ENCODE results near the gene DEFB119.
"Not testable (repeated sequence)": the region's sequence is repeated elsewhere in the genome, so short reads cannot be mapped to it uniquely, and the experiment has no call there.

Gene DEFB119, protein sequence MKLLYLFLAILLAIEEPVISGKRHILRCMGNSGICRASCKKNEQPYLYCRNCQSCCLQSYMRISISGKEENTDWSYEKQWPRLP

DNA sequence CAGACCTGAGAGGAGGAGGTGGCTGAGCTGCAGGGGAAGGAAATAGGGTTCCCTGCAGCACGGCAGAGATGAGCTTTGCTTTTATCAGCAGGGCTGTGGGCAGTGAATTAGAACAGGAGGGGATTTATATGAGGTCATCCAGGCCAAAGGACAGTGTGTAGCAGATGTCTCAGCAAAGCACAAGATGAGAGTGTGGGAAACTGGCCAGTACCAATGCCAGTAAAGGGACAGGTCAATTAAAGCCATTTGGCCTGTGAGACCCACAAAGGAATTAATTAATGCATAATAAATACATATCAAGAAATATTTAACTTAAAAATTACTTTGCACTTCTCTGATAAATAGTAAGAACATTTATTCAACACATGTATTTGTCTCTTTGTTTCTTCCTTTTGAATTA is at the start of gene DEFB119:
TSS of gene DEFB119 (minus strand) at position 101 of the 400 bp plus-strand sequence. CDS start 107 bp downstream, outside the sequence.
- no peak within 1 kb of the TSS for H3K4me3 ChIP-seq (ENCODE audit: low read depth, low read length)
- TF ChIP-seq, protein P1, sequence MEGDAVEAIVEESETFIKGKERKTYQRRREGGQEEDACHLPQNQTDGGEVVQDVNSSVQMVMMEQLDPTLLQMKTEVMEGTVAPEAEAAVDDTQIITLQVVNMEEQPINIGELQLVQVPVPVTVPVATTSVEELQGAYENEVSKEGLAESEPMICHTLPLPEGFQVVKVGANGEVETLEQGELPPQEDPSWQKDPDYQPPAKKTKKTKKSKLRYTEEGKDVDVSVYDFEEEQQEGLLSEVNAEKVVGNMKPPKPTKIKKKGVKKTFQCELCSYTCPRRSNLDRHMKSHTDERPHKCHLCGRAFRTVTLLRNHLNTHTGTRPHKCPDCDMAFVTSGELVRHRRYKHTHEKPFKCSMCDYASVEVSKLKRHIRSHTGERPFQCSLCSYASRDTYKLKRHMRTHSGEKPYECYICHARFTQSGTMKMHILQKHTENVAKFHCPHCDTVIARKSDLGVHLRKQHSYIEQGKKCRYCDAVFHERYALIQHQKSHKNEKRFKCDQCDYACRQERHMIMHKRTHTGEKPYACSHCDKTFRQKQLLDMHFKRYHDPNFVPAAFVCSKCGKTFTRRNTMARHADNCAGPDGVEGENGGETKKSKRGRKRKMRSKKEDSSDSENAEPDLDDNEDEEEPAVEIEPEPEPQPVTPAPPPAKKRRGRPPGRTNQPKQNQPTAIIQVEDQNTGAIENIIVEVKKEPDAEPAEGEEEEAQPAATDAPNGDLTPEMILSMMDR (IDR thresholded peaks at IDR 0.05; ENCODE audit: low read depth, low read length, missing control alignments): no peak
- no peak for DNase-seq (ENCODE audit: low read depth)

DNA sequence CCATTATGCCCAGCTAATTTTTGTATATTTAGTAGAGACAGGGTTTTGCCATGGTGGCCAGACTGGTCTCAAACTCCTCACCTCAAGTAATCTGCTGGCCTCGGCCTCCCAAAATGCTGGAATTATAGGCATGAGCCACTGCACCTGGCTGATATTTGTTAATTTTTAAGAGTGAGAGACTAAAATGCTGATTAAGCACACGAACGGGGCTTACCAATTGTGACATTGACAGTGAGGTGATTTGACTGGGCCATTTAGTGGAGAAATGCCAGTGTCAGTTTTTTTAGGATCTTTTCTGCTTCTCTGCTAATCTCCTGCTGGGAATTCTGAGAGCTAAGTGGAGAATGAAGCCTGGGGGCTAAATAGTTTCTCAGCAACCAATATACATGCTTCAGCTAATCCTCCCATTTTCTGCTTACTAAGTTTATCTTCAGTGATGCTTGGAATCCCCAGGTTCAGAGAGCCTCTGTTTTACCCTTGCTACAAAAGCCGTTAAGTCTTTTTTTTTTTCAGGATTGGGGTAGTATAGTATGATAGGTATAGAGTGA is 40.3 kb upstream of the DEFB119 start:
- TF ChIP-seq, protein P1 (IDR thresholded peaks at IDR 0.05; ENCODE audit: low read depth, low read length, missing control alignments): no peak
- DNase-seq (ENCODE audit: low read depth): no peak
- H3K4me3 ChIP-seq (ENCODE audit: low read depth, low read length): no peak overlapping the region

DNA sequence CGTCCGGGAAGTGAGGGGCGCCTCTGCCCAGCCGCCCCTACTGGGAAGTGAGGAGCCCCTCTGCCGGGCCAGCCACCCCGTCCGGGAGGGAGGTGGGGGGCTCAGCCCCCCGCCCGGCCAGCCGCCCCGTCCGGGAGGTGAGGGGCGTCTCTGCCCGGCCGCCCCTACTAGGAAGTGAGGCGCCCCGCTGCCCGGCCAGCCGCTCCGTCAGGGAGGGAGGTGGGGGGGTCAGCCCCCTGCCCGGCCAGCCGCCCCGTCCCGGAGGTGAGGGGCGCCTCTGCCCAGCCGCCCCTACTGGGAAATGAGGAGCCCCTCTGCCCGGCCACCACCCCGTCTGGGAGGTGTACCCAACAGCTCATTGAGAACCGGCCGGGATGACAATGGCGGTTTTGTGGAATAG is 37.2 kb upstream of the DEFB119 start:
- not testable (repeated sequence) for DNase-seq (ENCODE audit: low read depth); H3K4me3 ChIP-seq (ENCODE audit: low read depth, low read length)

DNA sequence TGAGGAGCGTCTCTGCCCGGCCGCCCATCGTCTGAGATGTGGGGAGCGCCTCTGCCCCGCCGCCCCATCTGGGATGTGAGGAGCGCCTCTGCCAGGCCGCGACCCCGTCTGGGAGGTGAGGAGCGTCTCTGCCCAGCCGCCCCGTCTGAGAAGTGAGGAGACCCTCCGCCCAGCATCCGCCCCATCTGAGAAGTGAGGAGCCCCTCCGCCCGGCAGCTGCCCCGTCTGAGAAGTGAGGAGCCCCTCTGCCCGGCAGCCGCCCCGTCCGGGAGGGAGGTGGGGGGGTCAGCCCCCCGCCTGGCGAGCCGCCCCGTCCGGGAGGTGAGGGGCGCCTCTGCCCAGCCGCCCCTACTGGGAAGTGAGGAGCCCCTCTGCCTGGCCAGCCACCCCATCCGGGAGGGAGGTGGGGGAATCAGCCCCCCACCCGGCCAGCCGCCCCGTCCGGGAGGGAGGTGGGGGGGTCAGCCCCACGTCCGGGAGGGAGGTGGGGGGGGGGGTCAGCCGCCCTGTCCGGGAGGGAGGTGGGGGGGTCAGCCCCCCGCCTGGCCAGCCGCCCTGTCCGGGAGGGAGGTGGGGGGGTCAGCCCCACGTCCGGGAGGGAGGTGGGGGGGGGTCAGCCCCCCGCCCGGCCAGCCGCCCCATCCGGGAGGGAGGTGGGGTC is 36.6 kb upstream of the DEFB119 start:
- DNase-seq (ENCODE audit: low read depth); H3K4me3 ChIP-seq (ENCODE audit: low read depth, low read length): not testable (repeated sequence)

DNA sequence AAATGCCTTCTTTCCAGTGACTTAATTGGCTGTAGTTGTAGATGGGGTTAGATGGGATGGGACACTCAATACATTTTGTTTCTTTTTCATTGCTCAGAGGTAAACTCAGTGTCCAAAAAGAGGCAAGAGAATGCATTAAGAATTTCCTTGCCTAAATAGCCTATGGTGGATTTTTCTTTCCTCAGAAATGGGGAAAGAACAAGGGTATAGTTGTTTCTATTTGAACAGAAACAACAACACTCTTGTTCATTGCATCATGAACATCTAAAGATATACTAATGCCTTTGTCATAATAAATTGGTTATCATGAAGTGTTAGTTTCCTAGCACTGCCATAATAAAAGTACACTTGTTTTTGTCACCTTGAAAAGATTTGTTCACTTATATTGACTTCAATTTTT is 35.4 kb upstream of the DEFB119 start:
- DNase-seq (ENCODE audit: low read depth): no peak
- TF ChIP-seq, protein P1 (IDR thresholded peaks at IDR 0.05; ENCODE audit: low read depth, low read length, missing control alignments): no peak
- H3K4me3 ChIP-seq (ENCODE audit: low read depth, low read length): no peak overlapping the region

DNA sequence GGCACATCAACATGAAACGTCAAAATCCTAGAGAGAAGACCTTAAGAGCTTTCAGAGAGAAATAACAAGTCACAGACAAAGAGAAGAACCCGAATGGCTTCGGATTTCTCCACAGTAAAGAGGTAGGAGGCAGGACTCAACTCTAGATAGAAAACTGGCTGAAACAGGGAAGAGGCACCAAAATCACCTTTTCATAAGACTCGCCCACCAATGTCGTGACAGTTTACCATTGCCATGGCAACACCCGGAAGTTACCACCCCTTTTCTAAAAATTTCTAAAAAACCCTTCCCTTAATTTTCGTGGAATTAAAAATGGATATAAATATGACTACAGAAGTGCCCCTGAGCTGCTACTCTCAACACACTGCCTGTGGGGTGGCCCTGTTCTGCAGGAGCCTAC is 27.9 kb upstream of the DEFB119 start:
- no peak overlapping the region for H3K4me3 ChIP-seq (ENCODE audit: low read depth, low read length)
- TF ChIP-seq, protein P1 (IDR thresholded peaks at IDR 0.05; ENCODE audit: low read depth, low read length, missing control alignments): no peak
- no peak for DNase-seq (ENCODE audit: low read depth)

DNA sequence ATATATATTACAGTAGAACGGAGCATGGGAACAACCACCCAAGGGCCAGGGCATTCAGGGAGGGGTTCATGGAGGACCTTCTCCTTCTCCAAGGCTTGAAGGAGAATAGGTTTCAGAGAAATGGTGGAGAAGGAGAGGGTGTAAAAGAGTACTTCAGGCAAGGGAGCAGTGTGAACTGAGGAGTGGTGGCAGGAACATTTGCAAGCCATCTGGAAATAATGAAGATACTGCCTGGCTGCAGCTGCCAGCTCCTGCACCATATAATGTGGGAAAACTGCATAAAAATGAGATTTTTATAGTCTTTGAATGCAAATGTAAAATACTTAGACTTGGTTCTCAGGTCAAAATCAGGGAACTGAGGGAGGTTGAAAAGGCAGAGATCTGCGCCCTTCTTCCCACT is 25.3 kb upstream of the DEFB119 start:
- TF ChIP-seq, protein P1 (IDR thresholded peaks at IDR 0.05; ENCODE audit: low read depth, low read length, missing control alignments): no peak
- no peak overlapping the region for H3K4me3 ChIP-seq (ENCODE audit: low read depth, low read length)
- DNase-seq (ENCODE audit: low read depth): no peak

DNA sequence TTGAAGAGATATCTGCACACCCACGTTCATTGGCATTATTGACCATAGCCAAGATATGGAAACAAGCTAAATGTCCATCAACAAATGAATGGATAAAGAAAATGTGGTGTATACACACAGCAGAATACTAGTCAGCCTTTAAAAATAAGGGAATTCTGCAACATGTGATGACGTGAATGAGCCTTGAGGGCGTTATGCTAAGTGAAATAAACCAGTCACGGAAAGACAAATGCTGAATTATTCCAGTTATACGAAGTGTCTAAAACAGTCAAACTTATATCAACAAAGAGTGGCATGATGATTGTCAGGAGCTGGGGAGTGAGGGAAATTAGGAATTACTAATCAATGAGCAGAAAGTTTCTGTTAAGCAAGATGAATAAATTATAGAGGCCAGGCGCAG is 24.0 kb upstream of the DEFB119 start:
- TF ChIP-seq, protein P1 (IDR thresholded peaks at IDR 0.05; ENCODE audit: low read depth, low read length, missing control alignments): no peak
- DNase-seq (ENCODE audit: low read depth): no peak
- no peak overlapping the region for H3K4me3 ChIP-seq (ENCODE audit: low read depth, low read length)

All from GM12864 (cell line).